Esophagus (tissue), 2 donors: ENCODE results near the gene WFDC2. TPM values are rescaled to one million over a fixed set of nuclear protein-coding genes. Genes with fewer than 3 reads are reported as not detected.
"Not testable (repeated sequence)": the region's sequence is repeated elsewhere in the genome, so short reads cannot be mapped to it uniquely, and the experiment has no call there.

Experiments used
- H3K27ac ChIP-seq, 2 donors: one replicate each; pipeline ENCODE4 v1.5.1; 2013; ENCODE audit warnings: low read depth in 2 of 2, mild to moderate bottlenecking in 2 of 2, inconsistent platforms in 1 of 2, low read length in 1 of 2, moderate library complexity in 1 of 2
- H3K27me3 ChIP-seq, 2 donors: one replicate each; pipeline ENCODE4 v1.6.1; 2013; ENCODE audit warnings: low read length in 2 of 2, control low read depth in 1 of 2, mild to moderate bottlenecking in 1 of 2; ENCODE audit not compliant: insufficient read depth in 2 of 2, control insufficient read depth in 1 of 2
- H3K36me3 ChIP-seq, 2 donors: one replicate each; pipeline ENCODE4 v1.6.1; 2013; ENCODE audit warnings: low read length in 1 of 2; ENCODE audit not compliant: control insufficient read depth in 2 of 2, insufficient read depth in 2 of 2
- H3K4me1 ChIP-seq, 2 donors: one replicate each; pipeline ENCODE4 v1.6.1; 2013; ENCODE audit warnings: low read length in 1 of 2; ENCODE audit not compliant: control insufficient read depth in 2 of 2, insufficient read depth in 2 of 2
- H3K4me3 ChIP-seq, 2 donors: one replicate each; pipeline ENCODE4 v1.5.1; 2013; ENCODE audit warnings: low read length in 2 of 2, mild to moderate bottlenecking in 2 of 2, low read depth in 1 of 2, moderate library complexity in 1 of 2
- H3K9me3 ChIP-seq, 2 donors: one replicate each; pipeline ENCODE4 v1.6.1; 2013; ENCODE audit warnings: mild to moderate bottlenecking in 2 of 2, low read depth in 1 of 2, low read length in 1 of 2, moderate library complexity in 1 of 2; ENCODE audit not compliant: control insufficient read depth in 2 of 2, insufficient read depth in 1 of 2
- WGBS, 2 donors: extraction: QIAGEN DNeasy Blood & Tissue Kit; methylation state at CpG; one replicate each; pipeline ENCODE4 v1.1.7; 2013; 5-methylcytosine and 5-hydroxymethylcytosine counted together
- polyA plus RNA-seq, 2 donors: library from polyadenylated mRNA; stranded (reverse); fragments of 200-250 nt; gene quantifications; one replicate each; pipeline ENCODE4 v1.2.3, GENCODE V29; 2013
- donor health status: healthy with polysubstance abuse.
- donor health status: Bipolar disorder and iron deficiency.

The WFDC2 gene
- polyA plus RNA-seq, 2 donors, result 3.3 to 6.1 TPM

DNA sequence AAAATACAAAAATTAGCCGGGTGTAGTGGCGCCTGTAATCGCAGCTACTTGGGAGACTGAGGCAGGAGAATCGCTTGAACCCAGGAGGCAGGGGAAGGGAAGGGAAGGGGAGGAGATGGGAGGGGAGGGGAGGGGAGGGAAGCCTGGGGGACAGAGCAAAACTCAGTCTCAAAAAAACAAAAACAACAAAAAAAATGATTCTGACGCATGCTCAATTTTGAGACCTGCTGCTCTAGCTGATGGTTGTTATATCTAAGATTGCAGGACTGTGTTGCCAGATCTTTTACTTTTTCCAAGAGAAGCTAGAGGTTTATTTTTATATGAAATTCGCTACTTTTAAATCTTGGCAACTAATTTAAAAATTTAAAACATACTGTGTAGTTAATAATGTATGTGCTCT is 2.4 kb upstream of the WFDC2 start:
- H3K27ac ChIP-seq, result no peak overlapping the region
- H3K9me3 ChIP-seq, result no peaks in the 10 kb centered on the region
- WGBS, 2 donors, result 85 to 93% methylated on average over 6 of the region's 6 CpGs
- peaks cover 2 to 5% of the 10 kb centered on the region in 2 donors for H3K27me3 ChIP-seq
- H3K36me3 ChIP-seq, result no peaks in the 10 kb centered on the region
- H3K4me3 ChIP-seq, result no peak overlapping the region
- peaks cover 0 to 9% of the 10 kb centered on the region in 2 donors for H3K4me1 ChIP-seq

DNA sequence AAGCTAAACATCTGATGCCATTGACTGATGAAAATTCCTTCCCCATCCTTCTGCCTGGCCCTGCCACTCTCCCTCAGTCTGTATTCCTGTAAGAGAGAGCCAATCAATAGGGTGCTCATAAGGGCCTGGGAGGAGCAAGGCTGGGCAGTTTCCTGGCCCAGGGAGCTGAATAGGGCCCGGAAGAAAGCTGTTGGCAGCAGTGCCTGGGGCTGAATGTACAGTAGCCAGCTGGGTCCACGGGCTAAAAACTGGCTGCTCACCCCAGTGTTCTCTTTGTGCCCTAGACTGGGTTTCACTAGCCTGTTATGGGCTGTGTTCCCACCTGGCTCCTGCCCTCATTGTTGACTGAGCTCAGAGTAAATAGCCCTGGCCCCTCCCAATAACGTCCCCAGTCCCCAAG is 1.7 kb upstream of the WFDC2 start:
- 36 to 45% methylated on average over 3 of the region's 3 CpGs for WGBS, 2 donors
- Histone ChIP-seq H3K27me3 (peaks cover 2 to 5% of the 10 kb centered on the region in 2 donors), H3K9me3 (no peaks in the 10 kb centered on the region)

DNA sequence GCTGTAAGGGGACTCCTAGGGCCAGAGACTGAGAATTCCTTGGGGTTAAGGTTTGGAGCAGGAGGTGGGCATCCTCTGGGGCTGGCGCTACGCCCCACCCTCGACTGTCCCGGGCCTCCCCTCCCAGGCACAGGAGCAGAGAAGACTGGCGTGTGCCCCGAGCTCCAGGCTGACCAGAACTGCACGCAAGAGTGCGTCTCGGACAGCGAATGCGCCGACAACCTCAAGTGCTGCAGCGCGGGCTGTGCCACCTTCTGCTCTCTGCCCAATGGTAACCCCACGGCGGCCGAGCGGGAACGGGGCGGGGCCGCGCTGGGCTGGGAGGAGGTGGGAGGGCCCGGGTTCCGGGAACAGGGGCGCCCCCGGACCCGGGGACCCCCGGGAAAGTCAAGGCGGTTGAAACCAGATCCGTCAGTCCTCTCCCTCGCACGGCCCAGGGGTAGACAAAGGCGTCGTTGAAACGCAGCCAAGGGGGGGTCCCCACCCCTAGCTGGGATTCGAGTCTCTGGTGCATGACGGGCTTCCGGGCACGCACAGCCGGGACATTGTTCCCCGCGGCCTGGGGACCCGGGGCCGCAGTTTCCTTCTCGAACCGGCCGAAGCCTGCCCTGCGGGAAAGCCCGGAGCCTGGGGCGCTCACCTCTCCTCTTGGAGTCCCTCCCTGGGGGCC is 844 bp downstream of the WFDC2 start:
- WGBS, 2 donors, result 1% methylated on average over 46 to 50 of the region's 50 CpGs
- Histone ChIP-seq H3K4me3 (peak overlapping the region; percentile 21 to 39), H3K36me3 (no peaks in the 10 kb centered on the region), H3K27ac (no peak overlapping the region), H3K27me3 (peaks cover 2 to 5% of the 10 kb centered on the region in 2 donors), H3K9me3 (no peaks in the 10 kb centered on the region), H3K4me1 (peaks cover 0 to 9% of the 10 kb centered on the region in 2 donors)

More for the DNA sequence above, 1.7 kb upstream of the WFDC2 start:
- no peak overlapping the region for H3K27ac ChIP-seq
- H3K4me1 ChIP-seq, result peaks cover 0 to 9% of the 10 kb centered on the region in 2 donors
- H3K4me3 ChIP-seq, result no peak overlapping the region
- H3K36me3 ChIP-seq, result no peaks in the 10 kb centered on the region

DNA sequence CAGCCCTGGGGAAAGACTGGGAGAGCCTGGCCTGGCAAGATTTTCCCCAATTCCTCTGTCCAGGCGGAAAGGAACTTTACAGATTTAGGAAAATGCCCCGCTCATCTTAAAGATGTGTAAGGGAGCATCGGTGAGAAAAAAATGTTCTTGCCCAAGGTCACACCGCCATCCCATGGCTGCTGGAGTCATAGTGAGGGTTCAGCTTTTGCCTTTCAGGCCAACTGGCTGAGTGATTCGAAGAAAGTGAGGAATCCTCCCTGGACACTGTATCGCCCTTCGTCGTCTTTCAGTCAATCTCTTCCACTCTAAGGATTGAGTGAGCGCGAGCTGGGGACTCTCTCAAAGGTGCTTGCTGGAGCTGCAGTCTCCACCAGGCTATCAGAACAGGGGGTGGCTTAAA is 1.4 kb downstream of the WFDC2 start:
- H3K9me3 ChIP-seq, result no peaks in the 10 kb centered on the region
- H3K36me3 ChIP-seq, result no peaks in the 10 kb centered on the region
- 43 to 47% methylated on average over 10 of the region's 10 CpGs for WGBS, 2 donors
- H3K27ac ChIP-seq, result no peak overlapping the region
- peaks cover 2 to 5% of the 10 kb centered on the region in 2 donors for H3K27me3 ChIP-seq
- H3K4me3 ChIP-seq, result peak overlapping the region in 1 of 2 donors; percentile 39
- H3K4me1 ChIP-seq, result peaks cover 0 to 9% of the 10 kb centered on the region in 2 donors

DNA sequence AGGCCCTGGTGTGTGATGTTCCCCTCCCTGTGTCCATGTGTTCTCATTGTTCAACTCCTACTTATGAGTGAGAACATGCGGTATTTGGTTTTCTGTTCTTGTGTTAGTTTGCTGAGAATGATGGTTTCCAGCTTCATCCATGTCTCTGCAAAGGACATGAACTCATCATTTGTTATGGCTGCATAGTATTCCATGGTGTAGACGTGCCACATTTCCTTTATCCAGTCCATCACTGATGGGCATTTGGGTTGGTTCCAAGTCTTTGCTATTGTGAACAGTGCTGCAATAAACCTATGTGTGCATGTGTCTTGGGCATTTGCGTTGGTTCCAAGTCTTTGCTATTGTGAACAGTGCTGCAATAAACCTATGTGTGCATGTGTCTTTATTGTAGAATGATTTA is 2.7 kb downstream of the WFDC2 start:
- H3K36me3 ChIP-seq, result not testable (repeated sequence)

DNA sequence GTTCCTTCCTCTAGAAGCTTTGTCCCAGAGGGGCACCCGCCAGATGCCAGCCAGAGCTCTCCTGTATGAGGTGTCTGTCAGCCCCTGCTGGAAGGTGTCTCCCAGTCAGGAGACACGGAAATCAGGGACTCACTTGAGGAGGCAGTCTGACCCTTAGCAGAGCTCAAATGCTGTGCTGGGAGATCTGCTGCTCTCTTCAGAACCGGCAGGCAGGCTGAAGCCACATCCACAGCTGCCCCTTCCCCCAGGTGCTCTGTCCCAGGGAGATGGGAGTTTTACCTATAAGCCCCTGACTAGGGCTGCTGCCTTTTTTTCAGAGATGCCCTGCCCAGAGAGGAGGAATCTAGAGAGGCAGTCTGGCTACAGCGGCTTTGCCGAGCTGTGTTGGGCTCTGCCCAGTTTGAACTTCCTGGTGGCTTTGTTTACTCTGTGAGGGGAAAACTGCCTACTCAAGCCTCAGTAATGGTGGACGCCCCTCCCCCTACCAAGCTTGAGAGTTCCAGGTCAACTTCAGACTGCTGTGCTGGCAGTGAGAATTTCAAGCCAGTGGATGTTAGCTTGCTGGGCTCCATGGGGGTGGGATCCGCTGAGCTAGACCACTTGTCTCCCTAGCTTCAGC is 8.1 kb downstream of the WFDC2 start:
- not testable (repeated sequence) for H3K27ac ChIP-seq, H3K4me1 ChIP-seq, H3K36me3 ChIP-seq, H3K9me3 ChIP-seq, H3K27me3 ChIP-seq, H3K4me3 ChIP-seq
- WGBS, 2 donors, result 76 to 80% methylated on average over 7 of the region's 7 CpGs

More for the DNA sequence above, 2.7 kb downstream of the WFDC2 start:
- H3K4me3 ChIP-seq, H3K27ac ChIP-seq, H3K9me3 ChIP-seq, H3K4me1 ChIP-seq, H3K27me3 ChIP-seq: not testable (repeated sequence)
- WGBS, 2 donors, result 64 to 65% methylated on average over 3 of the region's 3 CpGs

DNA sequence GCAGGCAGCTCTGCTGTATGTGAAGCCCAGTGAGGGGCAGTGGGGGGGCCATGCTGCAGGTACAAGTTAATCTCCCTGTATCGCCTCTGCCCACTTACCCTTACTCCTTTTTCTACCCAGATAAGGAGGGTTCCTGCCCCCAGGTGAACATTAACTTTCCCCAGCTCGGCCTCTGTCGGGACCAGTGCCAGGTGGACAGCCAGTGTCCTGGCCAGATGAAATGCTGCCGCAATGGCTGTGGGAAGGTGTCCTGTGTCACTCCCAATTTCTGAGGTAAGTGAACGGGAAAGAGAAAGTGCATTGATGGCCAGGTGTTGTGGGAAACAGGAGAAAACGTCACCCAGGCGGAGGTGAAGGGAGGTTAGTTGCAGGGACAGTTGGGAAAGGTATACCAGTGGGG is 10.3 kb downstream of the WFDC2 start:
- H3K4me1 ChIP-seq, result no peaks in the 10 kb centered on the region
- H3K27ac ChIP-seq, result no peak overlapping the region
- peaks cover 0 to 3% of the 10 kb centered on the region in 2 donors for H3K27me3 ChIP-seq
- WGBS, 2 donors, result 71 to 91% methylated on average over 7 of the region's 7 CpGs
- H3K36me3 ChIP-seq, result no peaks in the 10 kb centered on the region
- H3K4me3 ChIP-seq, result no peak overlapping the region
- no peaks in the 10 kb centered on the region for H3K9me3 ChIP-seq

DNA sequence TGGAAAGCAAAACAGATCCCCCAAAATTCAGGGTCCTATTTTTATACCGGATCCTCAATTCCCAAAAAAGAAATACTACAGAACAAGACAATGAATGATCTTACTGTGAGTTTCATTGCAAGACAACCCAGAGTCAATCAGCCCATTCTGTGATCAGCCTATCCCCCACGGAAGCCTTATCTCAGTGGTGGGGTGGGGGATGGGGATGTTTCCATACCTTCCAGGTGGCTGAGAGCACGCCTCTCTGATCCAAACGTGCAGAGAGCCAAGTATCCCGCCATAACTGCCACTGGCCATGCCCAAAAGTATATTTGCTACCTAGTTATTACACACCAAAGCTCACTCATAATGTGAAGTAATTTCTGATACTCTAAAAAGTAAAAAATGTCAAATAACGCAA is 15.1 kb downstream of the WFDC2 start:
- peaks cover 0 to 8% of the 10 kb centered on the region in 2 donors for H3K27me3 ChIP-seq
- H3K4me3 ChIP-seq, result no peak overlapping the region
- WGBS, 2 donors, result 51 to 55% methylated on average over 6 of the region's 6 CpGs
- H3K9me3 ChIP-seq, result no peaks in the 10 kb centered on the region
- H3K4me1 ChIP-seq, result no peaks in the 10 kb centered on the region
- H3K36me3 ChIP-seq, result no peaks in the 10 kb centered on the region
- H3K27ac ChIP-seq, result no peak overlapping the region

DNA sequence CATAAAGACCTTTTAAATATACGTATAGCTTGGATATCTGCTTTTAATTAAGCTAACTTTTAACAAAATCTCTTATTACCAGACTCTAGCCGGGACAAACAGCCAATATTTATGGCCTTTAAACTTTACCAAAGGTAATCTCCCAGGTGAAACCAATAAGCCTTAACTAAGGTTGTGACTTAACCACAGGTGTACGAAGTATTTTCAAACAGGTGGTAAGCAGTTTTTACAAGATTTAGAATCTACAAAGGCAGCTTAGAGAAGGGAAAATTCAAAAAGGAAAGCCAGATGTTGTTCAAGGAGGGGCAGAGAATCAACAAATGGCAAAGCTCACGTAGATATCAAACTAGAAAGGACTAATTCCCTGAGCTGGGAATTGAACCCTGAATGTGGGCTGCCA is 15.8 kb downstream of the WFDC2 start:
- Histone ChIP-seq H3K9me3 (no peaks in the 10 kb centered on the region), H3K27me3 (peaks cover 0 to 8% of the 10 kb centered on the region in 2 donors), H3K27ac (no peak overlapping the region)

DNA sequence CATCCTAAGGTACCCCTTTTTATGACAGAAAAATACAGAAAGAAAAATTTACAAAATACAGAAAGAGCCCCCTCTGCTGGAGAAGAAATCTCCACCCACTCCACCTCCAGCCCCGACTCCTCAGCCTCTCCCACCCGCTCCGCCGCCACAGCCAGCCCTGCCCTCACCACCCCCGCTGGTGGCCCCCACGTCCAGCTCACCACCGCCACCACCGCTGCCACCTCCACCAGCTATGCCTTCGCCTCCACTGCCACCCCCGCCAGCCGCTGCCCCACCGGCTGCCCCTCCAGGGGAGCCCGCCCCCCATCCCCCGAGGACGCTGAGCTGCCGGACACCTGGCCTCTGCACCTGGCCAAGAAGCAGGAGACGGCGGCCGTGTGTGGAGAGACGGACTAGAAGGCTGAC is 17.7 kb downstream of the WFDC2 start:
- 27 to 34% methylated on average over 14 to 20 of the region's 20 CpGs for WGBS, 2 donors
- Histone ChIP-seq H3K9me3 (no peaks in the 10 kb centered on the region), H3K27ac (no peak overlapping the region), H3K4me3 (no peak overlapping the region), H3K27me3 (peaks cover 3 to 8% of the 10 kb centered on the region in 2 donors), H3K4me1 (no peaks in the 10 kb centered on the region), H3K36me3 (no peaks in the 10 kb centered on the region)

More for the DNA sequence above, 15.8 kb downstream of the WFDC2 start:
- WGBS, 2 donors, result 68 to 84% methylated on average over 4 of the region's 4 CpGs
- Histone ChIP-seq H3K4me1 (no peaks in the 10 kb centered on the region), H3K4me3 (no peak overlapping the region), H3K36me3 (no peaks in the 10 kb centered on the region)
